ENCODE results near the gene MAPK10.

Gene MAPK10

DNA sequence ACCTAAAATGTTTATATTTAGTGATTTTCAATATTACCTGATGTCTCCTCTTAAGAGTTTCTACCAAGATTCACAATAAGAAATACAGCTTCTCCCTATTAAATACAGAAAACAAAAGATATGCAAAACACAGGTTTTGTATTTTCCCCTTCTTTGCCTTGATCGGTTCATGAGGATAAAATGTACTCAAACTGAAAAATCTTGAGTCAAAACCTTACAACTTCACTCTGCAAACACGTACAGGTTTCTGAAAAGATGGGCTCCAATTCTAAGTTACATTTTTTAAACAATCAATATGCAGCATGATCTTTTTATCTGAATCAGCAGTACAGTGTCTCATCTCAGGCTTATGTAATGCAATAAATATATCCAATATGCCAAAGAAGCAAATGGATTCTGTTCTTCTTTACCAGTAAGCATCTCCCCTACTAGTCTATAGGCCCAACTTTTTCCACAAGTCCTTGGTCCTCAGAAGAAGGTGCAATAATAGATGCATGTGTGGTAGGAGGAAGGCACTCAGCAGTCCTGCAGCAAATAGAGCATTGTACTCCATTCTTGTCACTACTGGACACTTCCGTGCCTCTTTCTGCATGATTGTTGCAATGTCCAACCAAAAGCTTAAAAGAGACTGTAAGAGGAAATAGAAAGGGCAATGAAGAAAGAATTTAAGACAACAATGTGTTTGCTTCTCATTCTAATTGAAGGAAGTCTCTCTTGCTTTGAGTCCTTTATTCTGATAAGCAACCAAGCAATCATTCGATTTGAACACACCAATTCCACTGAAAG lies 3.2 kb downstream of the MAPK10 start:
- TF ChIP-seq, protein P1, sequence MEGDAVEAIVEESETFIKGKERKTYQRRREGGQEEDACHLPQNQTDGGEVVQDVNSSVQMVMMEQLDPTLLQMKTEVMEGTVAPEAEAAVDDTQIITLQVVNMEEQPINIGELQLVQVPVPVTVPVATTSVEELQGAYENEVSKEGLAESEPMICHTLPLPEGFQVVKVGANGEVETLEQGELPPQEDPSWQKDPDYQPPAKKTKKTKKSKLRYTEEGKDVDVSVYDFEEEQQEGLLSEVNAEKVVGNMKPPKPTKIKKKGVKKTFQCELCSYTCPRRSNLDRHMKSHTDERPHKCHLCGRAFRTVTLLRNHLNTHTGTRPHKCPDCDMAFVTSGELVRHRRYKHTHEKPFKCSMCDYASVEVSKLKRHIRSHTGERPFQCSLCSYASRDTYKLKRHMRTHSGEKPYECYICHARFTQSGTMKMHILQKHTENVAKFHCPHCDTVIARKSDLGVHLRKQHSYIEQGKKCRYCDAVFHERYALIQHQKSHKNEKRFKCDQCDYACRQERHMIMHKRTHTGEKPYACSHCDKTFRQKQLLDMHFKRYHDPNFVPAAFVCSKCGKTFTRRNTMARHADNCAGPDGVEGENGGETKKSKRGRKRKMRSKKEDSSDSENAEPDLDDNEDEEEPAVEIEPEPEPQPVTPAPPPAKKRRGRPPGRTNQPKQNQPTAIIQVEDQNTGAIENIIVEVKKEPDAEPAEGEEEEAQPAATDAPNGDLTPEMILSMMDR (IDR thresholded peaks at IDR 0.05; ENCODE audit: control insufficient read depth, insufficient read depth, low read depth, low read length, missing control alignments): no peak

GRCh38 chr4:86354390-86354789 lies 5.5 kb downstream of the MAPK10 start:
- H3K4me3 ChIP-seq (ENCODE audit: control insufficient read depth, low read depth, low read length): no peak overlapping the region
- TF ChIP-seq, protein P1 (IDR thresholded peaks at IDR 0.05; ENCODE audit: control insufficient read depth, insufficient read depth, low read depth, low read length, missing control alignments): no peak
- DNase-seq (ENCODE audit: low read depth): no peak

More for the DNA sequence above, 3.2 kb downstream of the MAPK10 start:
- no peak for DNase-seq (ENCODE audit: low read depth)
- H3K4me3 ChIP-seq (ENCODE audit: control insufficient read depth, low read depth, low read length): no peak overlapping the region

DNA sequence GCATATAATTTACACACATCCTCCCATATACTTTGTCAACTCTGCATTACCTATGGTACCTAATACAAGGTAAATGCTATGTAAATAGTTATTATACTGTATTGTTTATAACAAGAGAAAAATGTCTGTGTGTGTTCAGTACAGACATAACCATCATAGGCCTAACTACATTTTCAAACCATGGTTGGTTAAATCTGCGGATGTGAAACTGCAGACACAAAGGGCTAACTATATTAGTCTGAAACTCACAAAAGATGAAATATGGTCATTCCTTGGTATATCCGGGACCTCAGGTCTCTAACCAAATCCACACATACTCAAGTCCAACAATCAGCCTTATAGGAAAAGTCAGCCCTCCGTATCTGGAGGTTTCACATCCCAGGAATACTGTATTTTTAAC lies 13.5 kb downstream of the MAPK10 start:
- no peak overlapping the region for H3K4me3 ChIP-seq (ENCODE audit: control insufficient read depth, low read depth, low read length)
- TF ChIP-seq, protein P1 (IDR thresholded peaks at IDR 0.05; ENCODE audit: control insufficient read depth, insufficient read depth, low read depth, low read length, missing control alignments): no peak

GRCh38 chr4:86344127-86344526 lies 15.7 kb downstream of the MAPK10 start:
- TF ChIP-seq, protein P1 (IDR thresholded peaks at IDR 0.05; ENCODE audit: control insufficient read depth, insufficient read depth, low read depth, low read length, missing control alignments): no peak
- H3K4me3 ChIP-seq (ENCODE audit: control insufficient read depth, low read depth, low read length): no peak overlapping the region
- no peak for DNase-seq (ENCODE audit: low read depth)

More for the DNA sequence above, 13.5 kb downstream of the MAPK10 start:
- no peak for DNase-seq (ENCODE audit: low read depth)

DNA sequence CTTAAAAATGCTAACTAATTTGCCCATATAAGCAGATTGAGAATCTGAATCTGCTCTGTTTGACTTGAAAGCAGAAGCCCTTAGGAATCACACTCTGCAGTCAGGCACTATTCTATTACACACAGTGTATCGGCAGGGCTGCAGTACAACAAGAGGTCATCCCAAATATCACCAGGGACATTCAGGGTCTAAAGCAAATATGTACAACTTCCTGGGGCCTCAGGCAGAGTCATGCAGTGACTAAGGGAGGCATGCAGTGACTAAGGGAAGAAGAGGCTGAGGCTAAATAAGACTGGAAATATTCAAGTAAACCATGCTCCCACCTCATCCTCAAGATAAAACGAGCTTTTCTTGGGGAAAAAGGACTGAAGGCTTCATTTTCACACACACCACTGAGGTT lies 20.9 kb downstream of the MAPK10 start:
- DNase-seq (ENCODE audit: low read depth): peak; percentile 50

GRCh38 chr4:86338521-86338920 lies 21.3 kb downstream of the MAPK10 start:
- no peak for DNase-seq (ENCODE audit: low read depth)
- TF ChIP-seq, protein P1 (IDR thresholded peaks at IDR 0.05; ENCODE audit: control insufficient read depth, insufficient read depth, low read depth, low read length, missing control alignments): no peak
- no peak overlapping the region for H3K4me3 ChIP-seq (ENCODE audit: control insufficient read depth, low read depth, low read length)

More for the DNA sequence above, 20.9 kb downstream of the MAPK10 start:
- TF ChIP-seq, protein P1 (IDR thresholded peaks at IDR 0.05; ENCODE audit: control insufficient read depth, insufficient read depth, low read depth, low read length, missing control alignments): no peak
- H3K4me3 ChIP-seq (ENCODE audit: control insufficient read depth, low read depth, low read length): no peak overlapping the region
